MM.1S (cell line): ENCODE data around the gene TBC1D10B.

Experiments
- DNase-seq: peaks from one replicate; pipeline ENCODE4 v3.0.0-alpha.2; 2015
- H2AFZ ChIP-seq: fragments of 300-600 bp; sonication (generic); 2 replicates; pipeline ENCODE4 v1.6.0; 2016; ENCODE audit warnings: antibody characterized with exemption, low read length
- H3F3A ChIP-seq: fragments of 300-600 bp; sonication (generic); 2 replicates; pipeline ENCODE4 v1.6.1; 2016; ENCODE audit warnings: mild to moderate bottlenecking, antibody characterized with exemption, low read length, moderate library complexity, mixed read lengths; ENCODE audit not compliant: insufficient read depth
- H3K27ac ChIP-seq: fragments of 300-600 bp; sonication (generic); 2 replicates; pipeline ENCODE4 v1.5.1; 2016; ENCODE audit warnings: mild to moderate bottlenecking, low read length
- H3K27me3 ChIP-seq: fragments of 300-600 bp; sonication (generic); replicated peaks from 2 replicates; pipeline ENCODE4 v1.6.0; 2016; ENCODE audit warnings: low read length; ENCODE audit not compliant: insufficient read depth
- H3K36me3 ChIP-seq: fragments of 300-600 bp; sonication (generic); replicated peaks from 2 replicates; pipeline ENCODE4 v1.6.1; 2016; ENCODE audit warnings: mild to moderate bottlenecking, low read length, mixed read lengths; ENCODE audit not compliant: insufficient read depth
- H3K4me1 ChIP-seq: fragments of 300-600 bp; sonication (generic); 2 replicates; pipeline ENCODE4 v1.6.1; 2016; ENCODE audit warnings: low read length, mixed read lengths
- H3K4me2 ChIP-seq: fragments of 300-600 bp; sonication (generic); 2 replicates; pipeline ENCODE4 v1.6.0; 2016; ENCODE audit warnings: low read depth, low read length
- H3K4me3 ChIP-seq: fragments of 300-600 bp; sonication (generic); 2 replicates; pipeline ENCODE4 v1.5.1; 2016; ENCODE audit warnings: low read length, mixed read lengths
- H3K79me2 ChIP-seq: fragments of 300-600 bp; sonication (generic); 2 replicates; pipeline ENCODE4 v1.6.1; 2016; ENCODE audit warnings: mixed run types, low read length, mixed read lengths
- H3K9ac ChIP-seq: fragments of 300-600 bp; sonication (generic); 2 replicates; pipeline ENCODE4 v1.6.1; 2016; ENCODE audit warnings: low read length, mixed read lengths
- H3K9me2 ChIP-seq: fragments of 300-600 bp; sonication (generic); replicated peaks from 2 replicates; pipeline ENCODE4 v1.6.1; 2016; ENCODE audit warnings: mild to moderate bottlenecking, low read length, mixed read lengths; ENCODE audit not compliant: insufficient read depth
- H3K9me3 ChIP-seq: fragments of 300-600 bp; sonication (generic); replicated peaks from 2 replicates; pipeline ENCODE4 v1.6.1; 2016; ENCODE audit warnings: mild to moderate bottlenecking, low read length, mixed read lengths; ENCODE audit not compliant: insufficient read depth
- H4K20me1 ChIP-seq: fragments of 300-600 bp; sonication (generic); 2 replicates; pipeline ENCODE4 v1.6.1; 2016; ENCODE audit warnings: mild to moderate bottlenecking, low read length, moderate library complexity, mixed read lengths; ENCODE audit not compliant: insufficient read depth
- CTCF ChIP-seq: fragments of 300-600 bp; sonication (generic); IDR thresholded peaks from 2 replicates; pipeline ENCODE4 v1.5.1; 2016; ENCODE audit warnings: antibody characterized with exemption, low read length, mixed read lengths
- EZH2 ChIP-seq: fragments of 300-600 bp; sonication (generic); optimal IDR thresholded peaks from 2 replicates; pipeline ENCODE3; 2017; ENCODE audit warnings: low read depth, mild to moderate bottlenecking, antibody characterized with exemption, low read length, mixed read lengths
- EZH2phosphoT487 ChIP-seq: fragments of 300-600 bp; sonication (generic); IDR thresholded peaks from 2 replicates; pipeline ENCODE4 v1.6.1; 2018; ENCODE audit warnings: antibody characterized with exemption, low read length

Gene TBC1D10B

GRCh38 chr16:30375864-30376263 lies 5.6 kb upstream of the TBC1D10B start:
- Histone ChIP-seq H4K20me1 (no peaks in the 10 kb centered on the region), H3K4me1 (peaks cover 25% of the 10 kb centered on the region), H3K9me3 (no peaks in the 10 kb centered on the region)

GRCh38 chr16:30374538-30374937 lies 4.2 kb upstream of the TBC1D10B start, which contains the start of gene MYL11:
TSS of gene MYL11 (plus strand) at chr16:30374802. CDS start at chr16:30374858, 56 bp downstream.
- Histone ChIP-seq H3K4me1 (peaks cover 19% of the 10 kb centered on the region), H3K9me2 (no peaks in the 10 kb centered on the region), H3K27me3 (no peaks in the 10 kb centered on the region), H3K4me3 (no peak within 1 kb of the TSS), H3K4me2 (no peak within 1 kb of the TSS), H3K27ac (no peak within 1 kb of the TSS), H3K36me3 (no peaks in the 10 kb centered on the region), H3K9ac (no peak within 1 kb of the TSS), H3K9me3 (no peaks in the 10 kb centered on the region), H4K20me1 (no peaks in the 10 kb centered on the region), H3K79me2 (peaks cover 9% of the 10 kb centered on the region), H3F3A (peaks cover 22% of the 10 kb centered on the region), H2AFZ (no peak within 1 kb of the TSS)
- no peak for TF ChIP-seq EZH2phosphoT487
- TF ChIP-seq CTCF, result no peak
- TF ChIP-seq EZH2, result no peak
- DNase-seq, result no peak

More at GRCh38 chr16:30375864-30376263, 5.6 kb upstream of the TBC1D10B start:
- no peak overlapping the region for H3K4me2 ChIP-seq
- no peaks in the 10 kb centered on the region for H3K36me3 ChIP-seq
- no peak overlapping the region for H3K27ac ChIP-seq
- DNase-seq, result no peak
- H3K9ac ChIP-seq, result no peak overlapping the region
- H3F3A ChIP-seq, result peaks cover 34% of the 10 kb centered on the region
- peaks cover 18% of the 10 kb centered on the region for H3K79me2 ChIP-seq
- no peak overlapping the region for H2AFZ ChIP-seq
- H3K9me2 ChIP-seq, result no peaks in the 10 kb centered on the region
- no peaks in the 10 kb centered on the region for H3K27me3 ChIP-seq
- H3K4me3 ChIP-seq, result no peak overlapping the region
- no peak for TF ChIP-seq EZH2phosphoT487
- TF ChIP-seq CTCF, result no peak
- TF ChIP-seq EZH2, result no peak

- H4K20me1 ChIP-seq, result peaks cover 11% of the 10 kb centered on the region
- peaks cover 20% of the 10 kb centered on the region for H3F3A ChIP-seq
- no peak for DNase-seq
- H3K9me3 ChIP-seq, result no peaks in the 10 kb centered on the region
- H3K9ac ChIP-seq, result no peak overlapping the region
- peaks cover 22% of the 10 kb centered on the region for H3K79me2 ChIP-seq
- H3K27me3 ChIP-seq, result no peaks in the 10 kb centered on the region
- H3K4me1 ChIP-seq, result peaks cover 19% of the 10 kb centered on the region
- H3K27ac ChIP-seq, result no peak overlapping the region
- H3K9me2 ChIP-seq, result no peaks in the 10 kb centered on the region
- no peaks in the 10 kb centered on the region for H3K36me3 ChIP-seq
- TF ChIP-seq CTCF, result no peak
- no peak for TF ChIP-seq EZH2
- no peak for TF ChIP-seq EZH2phosphoT487
- no peak overlapping the region for H3K4me3 ChIP-seq
- no peak overlapping the region for H3K4me2 ChIP-seq
- no peak overlapping the region for H2AFZ ChIP-seq
These were observed 2.4 kb upstream of the TBC1D10B start for GRCh38 chr16:30372725-30373124.
